ENCODE results near the gene PLXDC2.

DNA sequence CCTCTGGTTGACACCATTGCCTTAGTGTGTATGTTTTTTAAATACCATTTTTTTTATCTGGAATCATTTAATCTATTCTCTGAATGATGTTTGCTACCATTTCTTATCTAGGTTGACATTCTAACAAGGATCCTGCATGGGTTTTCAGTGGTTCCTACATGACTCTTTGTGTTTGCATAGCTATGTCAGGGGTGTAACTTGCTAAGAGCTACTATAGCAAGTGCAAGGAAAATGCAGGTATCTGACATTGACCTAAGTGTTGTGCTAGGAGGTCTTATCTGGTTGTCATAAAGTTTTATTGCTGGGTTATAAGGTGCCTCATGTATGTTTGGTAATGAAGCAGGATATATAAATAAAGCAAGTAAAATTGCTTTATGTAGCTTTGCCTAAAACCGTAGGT, 183.2 kb downstream of the PLXDC2 start:
- TF ChIP-seq ZNF114 (tag by site-specific recombination; IDR thresholded peaks at IDR 0.05) (no peak), ZNF146 (tag by site-specific recombination; IDR thresholded peaks at IDR 0.05) (no peak), ZNF239 (tag by site-specific recombination; IDR thresholded peaks at IDR 0.05) (no peak), ZNF302 (tag by site-specific recombination; IDR thresholded peaks at IDR 0.05; ENCODE audit: low read depth) (no peak), ZNF366 (tag by site-specific recombination; conservative IDR thresholded peaks at IDR 0.05) (no peak), BCL11A (tag by site-specific recombination; IDR thresholded peaks at IDR 0.05; ENCODE audit: low read depth) (no peak), ZNF335 (tag by site-specific recombination; conservative IDR thresholded peaks at IDR 0.05) (no peak)
- TF ChIP-seq, protein P1, sequence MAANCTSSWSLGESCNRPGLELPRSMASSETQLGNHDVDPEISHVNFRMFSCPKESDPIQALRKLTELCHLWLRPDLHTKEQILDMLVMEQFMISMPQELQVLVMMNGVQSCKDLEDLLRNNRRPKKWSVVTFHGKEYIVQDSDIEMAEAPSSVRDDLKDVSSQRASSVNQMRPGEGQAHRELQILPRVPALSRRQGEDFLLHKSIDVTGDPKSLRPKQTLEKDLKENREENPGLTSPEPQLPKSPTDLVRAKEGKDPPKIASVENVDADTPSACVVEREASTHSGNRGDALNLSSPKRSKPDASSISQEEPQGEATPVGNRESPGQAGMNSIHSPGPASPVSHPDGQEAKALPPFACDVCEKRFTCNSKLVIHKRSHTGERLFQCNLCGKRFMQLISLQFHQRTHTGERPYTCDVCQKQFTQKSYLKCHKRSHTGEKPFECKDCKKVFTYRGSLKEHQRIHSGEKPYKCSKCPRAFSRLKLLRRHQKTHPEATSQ (tag by site-specific recombination; IDR thresholded peaks at IDR 0.05): no peak
- TF ChIP-seq, protein P2, sequence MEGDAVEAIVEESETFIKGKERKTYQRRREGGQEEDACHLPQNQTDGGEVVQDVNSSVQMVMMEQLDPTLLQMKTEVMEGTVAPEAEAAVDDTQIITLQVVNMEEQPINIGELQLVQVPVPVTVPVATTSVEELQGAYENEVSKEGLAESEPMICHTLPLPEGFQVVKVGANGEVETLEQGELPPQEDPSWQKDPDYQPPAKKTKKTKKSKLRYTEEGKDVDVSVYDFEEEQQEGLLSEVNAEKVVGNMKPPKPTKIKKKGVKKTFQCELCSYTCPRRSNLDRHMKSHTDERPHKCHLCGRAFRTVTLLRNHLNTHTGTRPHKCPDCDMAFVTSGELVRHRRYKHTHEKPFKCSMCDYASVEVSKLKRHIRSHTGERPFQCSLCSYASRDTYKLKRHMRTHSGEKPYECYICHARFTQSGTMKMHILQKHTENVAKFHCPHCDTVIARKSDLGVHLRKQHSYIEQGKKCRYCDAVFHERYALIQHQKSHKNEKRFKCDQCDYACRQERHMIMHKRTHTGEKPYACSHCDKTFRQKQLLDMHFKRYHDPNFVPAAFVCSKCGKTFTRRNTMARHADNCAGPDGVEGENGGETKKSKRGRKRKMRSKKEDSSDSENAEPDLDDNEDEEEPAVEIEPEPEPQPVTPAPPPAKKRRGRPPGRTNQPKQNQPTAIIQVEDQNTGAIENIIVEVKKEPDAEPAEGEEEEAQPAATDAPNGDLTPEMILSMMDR (tag by site-specific recombination; IDR thresholded peaks at IDR 0.05): no peak
- TF ChIP-seq, protein P3, sequence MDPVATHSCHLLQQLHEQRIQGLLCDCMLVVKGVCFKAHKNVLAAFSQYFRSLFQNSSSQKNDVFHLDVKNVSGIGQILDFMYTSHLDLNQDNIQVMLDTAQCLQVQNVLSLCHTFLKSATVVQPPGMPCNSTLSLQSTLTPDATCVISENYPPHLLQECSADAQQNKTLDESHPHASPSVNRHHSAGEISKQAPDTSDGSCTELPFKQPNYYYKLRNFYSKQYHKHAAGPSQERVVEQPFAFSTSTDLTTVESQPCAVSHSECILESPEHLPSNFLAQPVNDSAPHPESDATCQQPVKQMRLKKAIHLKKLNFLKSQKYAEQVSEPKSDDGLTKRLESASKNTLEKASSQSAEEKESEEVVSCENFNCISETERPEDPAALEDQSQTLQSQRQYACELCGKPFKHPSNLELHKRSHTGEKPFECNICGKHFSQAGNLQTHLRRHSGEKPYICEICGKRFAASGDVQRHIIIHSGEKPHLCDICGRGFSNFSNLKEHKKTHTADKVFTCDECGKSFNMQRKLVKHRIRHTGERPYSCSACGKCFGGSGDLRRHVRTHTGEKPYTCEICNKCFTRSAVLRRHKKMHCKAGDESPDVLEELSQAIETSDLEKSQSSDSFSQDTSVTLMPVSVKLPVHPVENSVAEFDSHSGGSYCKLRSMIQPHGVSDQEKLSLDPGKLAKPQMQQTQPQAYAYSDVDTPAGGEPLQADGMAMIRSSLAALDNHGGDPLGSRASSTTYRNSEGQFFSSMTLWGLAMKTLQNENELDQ (tag by site-specific recombination; IDR thresholded peaks at IDR 0.05; ENCODE audit: low read depth): no peak
- TF ChIP-seq, protein P4, sequence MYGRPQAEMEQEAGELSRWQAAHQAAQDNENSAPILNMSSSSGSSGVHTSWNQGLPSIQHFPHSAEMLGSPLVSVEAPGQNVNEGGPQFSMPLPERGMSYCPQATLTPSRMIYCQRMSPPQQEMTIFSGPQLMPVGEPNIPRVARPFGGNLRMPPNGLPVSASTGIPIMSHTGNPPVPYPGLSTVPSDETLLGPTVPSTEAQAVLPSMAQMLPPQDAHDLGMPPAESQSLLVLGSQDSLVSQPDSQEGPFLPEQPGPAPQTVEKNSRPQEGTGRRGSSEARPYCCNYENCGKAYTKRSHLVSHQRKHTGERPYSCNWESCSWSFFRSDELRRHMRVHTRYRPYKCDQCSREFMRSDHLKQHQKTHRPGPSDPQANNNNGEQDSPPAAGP (tag by site-specific recombination; IDR thresholded peaks at IDR 0.05): no peak
